Activated B cell treated with CpG ODN at 0.5 μM for 24 hours (primary cell): ENCODE results near the gene TP53BP1. TPM values are rescaled to one million over a fixed set of nuclear protein-coding genes. Genes with fewer than 3 reads are reported as not detected.

Experiments used
- ATAC-seq: fragments of 200-7000 bp; cut with Tn5 transposase; one replicate; pipeline ENCODE4 v1.10.0; 2021; ENCODE audit warnings: low read depth, mild to moderate bottlenecking, moderate library complexity
- CTCF ChIA-PET: fragments of 350-600 bp; sonication (Branson Sonifier 250); formaldehyde crosslinking; loops from one replicate; lab custom pipeline; 2021; ENCODE audit warnings: antibody characterized with exemption; lab: Charles Lee
- POLR2A ChIA-PET: fragments of 350-600 bp; sonication (Branson Sonifier 250); formaldehyde crosslinking; loops from one replicate; lab custom pipeline; 2021; ENCODE audit warnings: antibody characterized with exemption; lab: Charles Lee
- DNase-seq: peaks from one replicate; pipeline ENCODE4 v3.0.0; 2022
- H3K27ac Mint-ChIP-seq: one replicate; pipeline ENCODE4 v1.8.0; 2020; ENCODE audit warnings: mixed read lengths
- H3K27me3 Mint-ChIP-seq: one replicate; pipeline ENCODE4 v1.8.0; 2021; ENCODE audit warnings: mixed read lengths
- H3K36me3 Mint-ChIP-seq: one replicate; pipeline ENCODE4 v1.8.0; 2021; ENCODE audit warnings: low read depth, mixed read lengths
- H3K4me1 Mint-ChIP-seq: one replicate; pipeline ENCODE4 v1.8.0; 2021; ENCODE audit warnings: mixed read lengths
- H3K4me3 Mint-ChIP-seq: one replicate; pipeline ENCODE4 v1.8.0; 2020; ENCODE audit warnings: mild to moderate bottlenecking, mixed read lengths
- H3K9me3 Mint-ChIP-seq: one replicate; pipeline ENCODE4 v1.8.0; 2020; ENCODE audit warnings: mixed read lengths
- intact Hi-C: fragments of 100-400 bp; cut with micrococcal nuclease; formaldehyde crosslinking; loops from one replicate; pipeline ENCODE4 v1.15.1; 2024
- total RNA-seq: library from RNA; stranded (reverse); gene quantifications from 2 replicates; pipeline ENCODE4 v1.2.3, GENCODE V29; 2022
- TF ChIP-seq, protein P1 (sequence below): fragments of 200-600 bp; IDR thresholded peaks from one replicate; pipeline ENCODE4 v1.8.0; 2022; ENCODE audit warnings: antibody characterized with exemption, mild to moderate bottlenecking

Gene TP53BP1
- total RNA-seq, 1 donor from 2014 or later, result 53.9 TPM

DNA sequence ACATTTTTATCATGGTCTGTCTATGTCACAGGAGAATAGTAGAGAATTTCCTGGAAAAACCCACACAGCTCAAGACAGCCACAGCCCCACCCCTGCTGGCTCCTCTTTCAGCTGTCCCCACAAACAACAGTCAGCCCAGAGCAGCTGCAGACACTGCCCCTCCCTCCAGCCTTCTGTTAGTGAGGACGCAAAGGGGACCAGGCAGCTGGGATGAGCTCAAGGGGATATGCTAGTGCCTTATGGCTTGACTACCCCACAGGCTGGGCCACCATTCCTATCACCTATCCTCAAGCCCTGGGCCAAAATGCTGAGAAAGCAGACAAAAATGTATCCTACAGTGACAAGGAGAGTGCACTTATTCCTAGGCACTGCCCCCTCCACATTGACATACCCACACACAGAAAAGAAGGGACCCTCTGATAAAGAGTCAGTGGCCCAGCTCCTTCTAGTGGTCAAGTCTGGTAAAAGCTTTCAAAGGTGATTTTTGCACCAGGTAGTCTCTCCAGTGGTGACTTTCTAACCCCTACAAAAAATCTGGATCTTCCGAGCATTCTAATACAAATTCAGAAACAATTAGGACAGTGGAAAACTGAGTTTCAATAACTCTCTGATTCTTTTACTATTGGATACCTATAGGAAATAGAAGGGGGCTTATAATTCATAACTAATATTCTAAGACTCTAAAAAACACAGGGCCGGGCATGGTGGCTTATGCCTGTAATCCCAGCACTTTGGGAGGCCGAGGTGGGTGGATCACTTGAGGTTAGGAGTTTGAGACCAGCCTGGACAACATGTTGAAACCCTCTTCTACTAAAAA, 21.5 kb upstream of the TP53BP1 start:
- DNase-seq, result no peak
- H3K9me3 Mint-ChIP-seq, result no peaks in the 10 kb centered on the region
- TF ChIP-seq, protein P1, sequence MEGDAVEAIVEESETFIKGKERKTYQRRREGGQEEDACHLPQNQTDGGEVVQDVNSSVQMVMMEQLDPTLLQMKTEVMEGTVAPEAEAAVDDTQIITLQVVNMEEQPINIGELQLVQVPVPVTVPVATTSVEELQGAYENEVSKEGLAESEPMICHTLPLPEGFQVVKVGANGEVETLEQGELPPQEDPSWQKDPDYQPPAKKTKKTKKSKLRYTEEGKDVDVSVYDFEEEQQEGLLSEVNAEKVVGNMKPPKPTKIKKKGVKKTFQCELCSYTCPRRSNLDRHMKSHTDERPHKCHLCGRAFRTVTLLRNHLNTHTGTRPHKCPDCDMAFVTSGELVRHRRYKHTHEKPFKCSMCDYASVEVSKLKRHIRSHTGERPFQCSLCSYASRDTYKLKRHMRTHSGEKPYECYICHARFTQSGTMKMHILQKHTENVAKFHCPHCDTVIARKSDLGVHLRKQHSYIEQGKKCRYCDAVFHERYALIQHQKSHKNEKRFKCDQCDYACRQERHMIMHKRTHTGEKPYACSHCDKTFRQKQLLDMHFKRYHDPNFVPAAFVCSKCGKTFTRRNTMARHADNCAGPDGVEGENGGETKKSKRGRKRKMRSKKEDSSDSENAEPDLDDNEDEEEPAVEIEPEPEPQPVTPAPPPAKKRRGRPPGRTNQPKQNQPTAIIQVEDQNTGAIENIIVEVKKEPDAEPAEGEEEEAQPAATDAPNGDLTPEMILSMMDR, result no peak
- H3K27me3 Mint-ChIP-seq, result peaks cover 39% of the 10 kb centered on the region
- intact Hi-C loops, result loop anchor here (2.0 to 10.0 kb wide), 4 partner anchors 32 to 310 kb away; partner anchors contain the start of genes MFAP1, PDIA3 and WDR76
- ChIA-PET POLR2A (interaction anchor here (0.7 to 1.6 kb wide), 3 partner anchors 21 to 231 kb away, joined by 3 to 5 read pairs (median 4); partner anchors contain the start of gene TP53BP1), CTCF (interaction anchor here (0.6 to 3.0 kb wide), 11 partner anchors 21 to 143 kb away, joined by 3 to 10 read pairs (median 4); partner anchors contain the start of gene TP53BP1)
- peaks cover 4% of the 10 kb centered on the region for H3K36me3 Mint-ChIP-seq
- ATAC-seq, result no peak
- H3K4me3 Mint-ChIP-seq, result no peak overlapping the region
- peaks cover 35% of the 10 kb centered on the region for H3K4me1 Mint-ChIP-seq
- no peak overlapping the region for H3K27ac Mint-ChIP-seq

DNA sequence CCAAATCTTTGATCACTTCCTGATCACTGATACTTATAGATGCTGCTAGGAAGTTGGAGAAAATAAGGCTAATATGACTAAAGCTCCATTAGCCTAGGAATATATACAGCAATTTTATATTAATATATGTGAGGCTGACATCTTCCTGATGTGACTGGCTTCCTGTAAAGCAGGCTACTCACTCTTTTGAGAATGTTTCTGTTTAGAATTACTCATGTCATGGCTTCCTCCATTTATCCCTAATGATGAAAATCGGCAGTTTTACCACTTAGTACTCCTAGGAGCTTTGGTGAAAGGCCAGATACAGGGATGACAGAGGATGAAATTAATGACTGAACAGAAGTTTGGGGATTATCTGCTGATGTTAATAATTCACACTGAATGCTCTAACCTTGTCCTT, 20.6 kb upstream of the TP53BP1 start:
- ATAC-seq, result no peak
- intact Hi-C loops, result loop anchor here (5.0 to 10.0 kb wide), 2 partner anchors 234 to 311 kb away; partner anchors contain the start of genes MFAP1, PDIA3 and WDR76
- TF ChIP-seq, protein P1, result no peak
- ChIA-PET CTCF (interaction anchor here (0.6 to 2.4 kb wide), 5 partner anchors 20 to 142 kb away, joined by 3 to 10 read pairs (median 7); partner anchors contain the start of gene TP53BP1), POLR2A (interaction anchor here (1.6 kb wide), 1 partner anchor 20 kb away, joined by 5 read pairs; the partner anchor contains the start of gene TP53BP1)
- no peaks in the 10 kb centered on the region for H3K9me3 Mint-ChIP-seq
- no peak overlapping the region for H3K4me3 Mint-ChIP-seq
- peaks cover 28% of the 10 kb centered on the region for H3K4me1 Mint-ChIP-seq
- peaks cover 35% of the 10 kb centered on the region for H3K27me3 Mint-ChIP-seq
- H3K36me3 Mint-ChIP-seq, result peaks cover 4% of the 10 kb centered on the region
- H3K27ac Mint-ChIP-seq, result no peak overlapping the region
- DNase-seq, result no peak

DNA sequence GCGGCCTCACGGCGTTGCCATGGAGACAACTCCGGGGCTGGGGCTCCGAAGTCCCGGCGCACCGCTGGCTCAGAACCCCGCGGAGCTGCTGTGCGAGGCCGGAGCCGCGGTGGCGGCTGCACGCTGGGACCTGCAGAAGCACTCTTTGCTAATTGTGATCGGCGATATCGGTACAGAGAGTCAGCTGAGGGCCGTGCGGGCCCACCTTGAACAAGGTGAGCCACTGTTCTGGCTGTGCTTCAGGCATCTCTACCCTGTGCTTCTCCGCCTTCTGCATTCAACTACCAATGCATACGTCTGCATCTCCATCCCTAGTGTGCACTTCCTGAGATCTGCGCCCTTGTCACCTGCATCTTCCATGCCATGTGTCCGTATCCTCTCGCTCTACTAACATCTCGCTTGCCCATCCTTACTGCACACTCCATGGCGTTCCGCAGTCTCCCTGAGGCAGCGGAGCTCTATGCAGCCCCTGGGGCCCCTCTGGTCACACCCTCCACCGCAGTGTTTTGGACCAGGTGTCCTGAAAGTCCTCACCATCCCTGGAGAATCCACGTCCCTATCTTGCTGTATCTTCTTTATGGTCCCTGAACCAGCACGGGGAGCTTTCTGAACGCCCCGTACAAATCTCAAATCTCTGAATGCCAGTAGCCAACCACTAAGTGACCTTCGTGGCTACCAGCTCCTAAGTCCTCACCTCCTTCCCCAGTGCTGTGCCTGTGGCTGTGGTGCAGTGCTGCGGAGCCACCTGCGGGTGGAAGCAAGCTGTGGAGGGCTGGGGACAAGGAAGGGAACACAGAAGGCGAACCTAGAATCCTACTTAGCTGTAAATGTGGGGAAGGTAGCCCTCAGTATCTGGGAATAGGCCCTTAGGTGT, 18.3 kb upstream of the TP53BP1 start:
- CTCF ChIA-PET, result no interaction called here
- Mint-ChIP-seq H3K27ac (peak overlapping the region; percentile 94), H3K4me1 (peaks cover 14% of the 10 kb centered on the region), H3K9me3 (peaks cover 3% of the 10 kb centered on the region), H3K36me3 (peaks cover 4% of the 10 kb centered on the region), H3K27me3 (peaks cover 15% of the 10 kb centered on the region), H3K4me3 (peak overlapping the region; percentile 92)
- POLR2A ChIA-PET, result interaction anchor here (0.6 to 2.5 kb wide), 7 partner anchors 10 to 278 kb away, joined by 3 to 30 read pairs (median 7); partner anchors contain the start of genes ELL3, TP53BP1, TUBGCP4 and ZSCAN29
- DNase-seq (no peak), ATAC-seq (no peak)
- TF ChIP-seq, protein P1, result no peak
- intact Hi-C loops, result loop anchor here (2.0 to 10.0 kb wide), 4 partner anchors 180 to 916 kb away; partner anchors contain the start of genes CTDSPL2, LCMT2, MFAP1 and PDIA3

DNA sequence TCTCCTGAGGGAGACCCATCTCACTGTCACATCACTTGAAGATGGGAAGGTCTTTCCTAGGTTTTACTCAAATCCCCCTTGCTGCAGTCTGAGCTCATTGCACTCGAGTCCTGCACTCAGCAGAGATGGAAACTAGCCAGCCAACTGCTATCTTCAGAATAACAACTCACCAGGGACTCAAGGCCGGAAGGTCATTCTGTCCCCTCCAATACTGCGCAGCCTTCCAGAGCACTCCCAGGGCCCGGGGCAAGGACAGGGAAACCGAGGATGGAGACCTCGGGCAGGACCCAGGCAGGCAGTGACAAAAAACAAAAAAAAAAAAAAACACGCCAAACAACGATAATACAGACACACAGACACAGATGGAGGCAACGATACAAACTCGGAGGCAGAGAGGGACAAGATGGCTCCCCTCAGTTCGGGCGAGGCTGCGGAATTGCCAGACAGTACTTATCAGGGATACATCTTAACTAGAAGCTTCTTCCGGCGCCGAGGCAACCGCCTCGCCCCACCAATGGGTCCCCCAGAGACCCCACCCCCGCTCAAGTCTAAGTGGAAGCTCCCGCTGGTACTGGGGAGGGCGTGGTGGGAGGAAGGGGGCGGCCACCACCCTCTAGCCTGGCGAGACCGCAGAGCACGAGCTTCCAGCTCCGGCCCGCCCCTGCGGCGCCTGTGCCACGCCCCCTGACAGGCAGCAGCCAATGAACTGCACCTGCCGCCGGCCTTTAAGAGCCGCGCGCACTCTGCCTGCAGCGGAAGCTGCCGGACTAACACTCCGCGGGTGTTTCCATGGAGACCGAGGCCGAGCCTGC, 17.4 kb upstream of the TP53BP1 start:
- peaks cover 3% of the 10 kb centered on the region for H3K9me3 Mint-ChIP-seq
- peak overlapping the region; percentile 92 for H3K4me3 Mint-ChIP-seq
- CTCF ChIA-PET, result no interaction called here
- POLR2A ChIA-PET, result interaction anchor here (0.6 to 2.5 kb wide), 9 partner anchors 9 to 1736 kb away, joined by 3 to 30 read pairs (median 7); partner anchors contain the start of genes ELL3, MAPKBP1, TP53BP1 and TUBGCP4
- DNase-seq, result peak; percentile 96
- peak; percentile 96 for ATAC-seq
- H3K4me1 Mint-ChIP-seq, result peaks cover 14% of the 10 kb centered on the region
- peaks cover 4% of the 10 kb centered on the region for H3K36me3 Mint-ChIP-seq
- intact Hi-C loops, result loop anchor here (1.0 to 10.0 kb wide), 6 partner anchors 17 to 916 kb away; partner anchors contain the start of genes CTDSPL2, LCMT2, MFAP1 and PDIA3
- H3K27me3 Mint-ChIP-seq, result peaks cover 8% of the 10 kb centered on the region
- H3K27ac Mint-ChIP-seq, result peak overlapping the region; percentile 94
- TF ChIP-seq, protein P1, result no peak
